HepG2 (cell line): ENCODE data around the gene GRIN3B. TPM values are rescaled to one million over a fixed set of nuclear protein-coding genes. Genes with fewer than 3 reads are reported as not detected.

Experiments used
- ATAD3A ChIP-seq: sonication (generic); formaldehyde crosslinking; IDR thresholded peaks from 2 replicates; pipeline ENCODE4 v1.4.0; 2020; ENCODE audit warnings: missing genetic modification reagents
- KAT8 ChIP-seq: IDR thresholded peaks from 2 replicates; pipeline ENCODE4 v1.6.1; 2016; ENCODE audit warnings: missing genetic modification reagents, missing compliant biosample characterization
- MED8 ChIP-seq: sonication (generic); formaldehyde crosslinking; IDR thresholded peaks from 2 replicates; pipeline ENCODE4 v1.8.1; 2023; ENCODE audit warnings: mild to moderate bottlenecking, missing genetic modification reagents; ENCODE audit not compliant: insufficient replicate concordance
- NCOR1 ChIP-seq: fragments of 200-600 bp; sonication (generic); IDR thresholded peaks from 2 replicates; pipeline ENCODE4 v1.7.0; 2017; ENCODE audit warnings: antibody characterized with exemption, low read length, borderline replicate concordance
- ZNF17 ChIP-seq: sonication (generic); formaldehyde crosslinking; IDR thresholded peaks from 2 replicates; pipeline ENCODE4 v1.5.0; 2020; ENCODE audit warnings: mild to moderate bottlenecking, missing genetic modification reagents
- ZNF335 ChIP-seq: sonication (generic); formaldehyde crosslinking; IDR thresholded peaks from 2 replicates; pipeline ENCODE4 v1.4.0; 2020; ENCODE audit warnings: missing genetic modification reagents
- ZNF383 ChIP-seq: sonication (generic); formaldehyde crosslinking; IDR thresholded peaks from 2 replicates; pipeline ENCODE4 v1.4.0; 2020; ENCODE audit warnings: missing genetic modification reagents, mild to moderate bottlenecking, borderline replicate concordance
- ZNF468 ChIP-seq: sonication (generic); formaldehyde crosslinking; IDR thresholded peaks from 2 replicates; pipeline ENCODE4 v1.8.0; 2022; ENCODE audit warnings: mild to moderate bottlenecking, moderate library complexity, missing genetic modification reagents
- ZNF547 ChIP-seq: sonication (generic); formaldehyde crosslinking; IDR thresholded peaks from 2 replicates; pipeline ENCODE4 v1.5.1; 2020; ENCODE audit warnings: mild to moderate bottlenecking, missing genetic modification reagents
- ZNF556 ChIP-seq: sonication (generic); formaldehyde crosslinking; IDR thresholded peaks from 2 replicates; pipeline ENCODE4 v1.4.0; 2020; ENCODE audit warnings: mild to moderate bottlenecking, missing genetic modification reagents, borderline replicate concordance
- ZNF75D ChIP-seq: sonication (generic); formaldehyde crosslinking; IDR thresholded peaks from 2 replicates; pipeline ENCODE4 v1.8.1; 2023; ENCODE audit warnings: missing genetic modification reagents, mild to moderate bottlenecking, borderline replicate concordance
- ZNF883 ChIP-seq: sonication (generic); formaldehyde crosslinking; IDR thresholded peaks from 2 replicates; pipeline ENCODE4 v1.5.1; 2020; ENCODE audit warnings: mild to moderate bottlenecking, missing genetic modification reagents; ENCODE audit errors: not compliant biosample characterization
- polyA plus RNA-seq, 8 experiments: library from polyadenylated mRNA; depleted of rRNA in 3 of 8; stranded (reverse) in 7 of 8; unstranded in 1 of 8; fragments of >200 nt; fragmentation: Illumina TruSeq in 4 of 8; extraction: Trizol in 4 of 8; gene quantifications; 2 replicates each; pipeline versions ENCODE4 v1.2.1 to v1.2.3, GENCODE V29; 2011 to 2016; ENCODE audit warnings: low read depth in 4 of 8, missing spikeins in 1 of 8, mixed read lengths in 1 of 8; ENCODE audit not compliant: insufficient read depth in 1 of 8
- total RNA-seq, 5 experiments: library from RNA; depleted of rRNA; stranded (reverse); fragments of >200 nt; fragmentation: Illumina TruSeq; extraction: Trizol; gene quantifications; 2 replicates each; pipeline ENCODE4 v1.2.3, GENCODE V29; 2016; ENCODE audit warnings: low read depth in 1 of 5
- TF ChIP-seq, protein P1 (sequence below): sonication (generic); formaldehyde crosslinking; IDR thresholded peaks from 2 replicates; pipeline ENCODE4 v1.4.0; 2020; ENCODE audit warnings: mild to moderate bottlenecking, missing genetic modification reagents
- TF ChIP-seq, protein P2 (sequence below): sonication (generic); formaldehyde crosslinking; IDR thresholded peaks from 2 replicates; pipeline ENCODE4 v1.5.1; 2020; ENCODE audit warnings: mild to moderate bottlenecking, missing genetic modification reagents, borderline replicate concordance
- TF ChIP-seq, protein P3 (sequence below): sonication (generic); formaldehyde crosslinking; IDR thresholded peaks from 2 replicates; pipeline ENCODE4 v1.4.0; 2020; ENCODE audit warnings: mild to moderate bottlenecking, missing genetic modification reagents

Gene GRIN3B
- total and polyA plus RNA-seq, 2 of the 13 experiments (the other 11 are each of a cell fraction or from before 2014, with no cell fraction given) = 0.07 to 0.20 TPM

DNA sequence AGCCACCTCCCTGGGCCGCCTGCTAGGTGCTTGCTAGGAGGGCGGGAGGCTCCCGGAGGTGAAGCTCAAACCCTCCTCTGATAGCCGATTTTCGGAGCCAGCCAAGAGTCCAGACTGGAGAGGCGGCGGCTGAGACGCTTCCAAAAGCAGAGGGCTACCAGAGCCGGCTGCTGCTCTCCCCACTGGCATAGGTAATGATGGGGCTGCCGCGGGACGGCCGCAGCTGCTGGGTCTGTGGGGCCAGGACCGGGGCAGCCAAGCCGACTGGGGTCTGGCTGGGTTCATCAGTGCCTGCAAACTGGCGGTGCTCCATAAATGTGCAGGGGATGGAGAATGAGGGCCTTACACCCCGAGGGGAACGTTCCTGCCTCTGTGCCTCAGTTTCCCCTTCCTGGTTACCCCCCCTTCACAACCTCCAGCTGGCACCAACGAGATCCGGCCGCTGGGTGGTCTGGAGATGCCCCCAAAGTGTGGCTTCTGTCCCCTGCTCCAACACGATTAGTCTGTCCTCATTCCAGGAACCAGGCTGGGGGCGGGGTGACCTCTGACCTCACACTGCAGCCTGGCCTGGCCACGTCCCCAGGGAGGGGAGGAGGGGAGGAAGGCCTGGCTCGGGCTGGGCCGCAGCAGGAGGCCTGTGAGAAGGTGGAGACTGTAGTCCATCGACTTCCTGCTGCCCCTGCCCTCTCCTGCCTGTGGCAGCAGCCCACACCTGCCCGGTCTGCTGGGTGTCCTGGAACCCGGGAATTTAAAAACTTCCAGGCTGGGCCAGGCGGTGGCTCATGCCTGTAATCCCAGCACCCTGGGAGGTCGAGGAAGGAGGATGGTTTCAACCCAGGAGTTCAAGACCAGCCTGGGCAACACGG, 19.9 kb upstream of the GRIN3B start (continued):
- TF ChIP-seq, protein P1, sequence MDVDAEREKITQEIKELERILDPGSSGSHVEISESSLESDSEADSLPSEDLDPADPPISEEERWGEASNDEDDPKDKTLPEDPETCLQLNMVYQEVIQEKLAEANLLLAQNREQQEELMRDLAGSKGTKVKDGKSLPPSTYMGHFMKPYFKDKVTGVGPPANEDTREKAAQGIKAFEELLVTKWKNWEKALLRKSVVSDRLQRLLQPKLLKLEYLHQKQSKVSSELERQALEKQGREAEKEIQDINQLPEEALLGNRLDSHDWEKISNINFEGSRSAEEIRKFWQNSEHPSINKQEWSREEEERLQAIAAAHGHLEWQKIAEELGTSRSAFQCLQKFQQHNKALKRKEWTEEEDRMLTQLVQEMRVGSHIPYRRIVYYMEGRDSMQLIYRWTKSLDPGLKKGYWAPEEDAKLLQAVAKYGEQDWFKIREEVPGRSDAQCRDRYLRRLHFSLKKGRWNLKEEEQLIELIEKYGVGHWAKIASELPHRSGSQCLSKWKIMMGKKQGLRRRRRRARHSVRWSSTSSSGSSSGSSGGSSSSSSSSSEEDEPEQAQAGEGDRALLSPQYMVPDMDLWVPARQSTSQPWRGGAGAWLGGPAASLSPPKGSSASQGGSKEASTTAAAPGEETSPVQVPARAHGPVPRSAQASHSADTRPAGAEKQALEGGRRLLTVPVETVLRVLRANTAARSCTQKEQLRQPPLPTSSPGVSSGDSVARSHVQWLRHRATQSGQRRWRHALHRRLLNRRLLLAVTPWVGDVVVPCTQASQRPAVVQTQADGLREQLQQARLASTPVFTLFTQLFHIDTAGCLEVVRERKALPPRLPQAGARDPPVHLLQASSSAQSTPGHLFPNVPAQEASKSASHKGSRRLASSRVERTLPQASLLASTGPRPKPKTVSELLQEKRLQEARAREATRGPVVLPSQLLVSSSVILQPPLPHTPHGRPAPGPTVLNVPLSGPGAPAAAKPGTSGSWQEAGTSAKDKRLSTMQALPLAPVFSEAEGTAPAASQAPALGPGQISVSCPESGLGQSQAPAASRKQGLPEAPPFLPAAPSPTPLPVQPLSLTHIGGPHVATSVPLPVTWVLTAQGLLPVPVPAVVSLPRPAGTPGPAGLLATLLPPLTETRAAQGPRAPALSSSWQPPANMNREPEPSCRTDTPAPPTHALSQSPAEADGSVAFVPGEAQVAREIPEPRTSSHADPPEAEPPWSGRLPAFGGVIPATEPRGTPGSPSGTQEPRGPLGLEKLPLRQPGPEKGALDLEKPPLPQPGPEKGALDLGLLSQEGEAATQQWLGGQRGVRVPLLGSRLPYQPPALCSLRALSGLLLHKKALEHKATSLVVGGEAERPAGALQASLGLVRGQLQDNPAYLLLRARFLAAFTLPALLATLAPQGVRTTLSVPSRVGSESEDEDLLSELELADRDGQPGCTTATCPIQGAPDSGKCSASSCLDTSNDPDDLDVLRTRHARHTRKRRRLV (CRISPR knock-in tag) = 0 out of 2 replicates have a peak, but pooled peaks have one; percentile 51
- TF ChIP-seq ZNF547 (CRISPR knock-in tag) (no peak), NCOR1 (peak; percentile 29; the same call in 1 of the 2 replicates), ZNF883 (peak; percentile 88), ZNF468 (CRISPR knock-in tag) (no peak), ATAD3A (no peak), KAT8 (CRISPR knock-in tag) (peak; percentile 85), ZNF17 (CRISPR knock-in tag) (0 out of 2 replicates have a peak, but pooled peaks have one; percentile 43), MED8 (CRISPR knock-in tag) (peak; percentile 53), ZNF335 (CRISPR knock-in tag) (0 out of 2 replicates have a peak, but pooled peaks have one; percentile 68), ZNF383 (CRISPR knock-in tag) (no peak), ZNF556 (CRISPR knock-in tag) (peak; percentile 56; the same call in 1 of the 2 replicates), ZNF75D (CRISPR knock-in tag) (no peak)
- TF ChIP-seq, protein P2, sequence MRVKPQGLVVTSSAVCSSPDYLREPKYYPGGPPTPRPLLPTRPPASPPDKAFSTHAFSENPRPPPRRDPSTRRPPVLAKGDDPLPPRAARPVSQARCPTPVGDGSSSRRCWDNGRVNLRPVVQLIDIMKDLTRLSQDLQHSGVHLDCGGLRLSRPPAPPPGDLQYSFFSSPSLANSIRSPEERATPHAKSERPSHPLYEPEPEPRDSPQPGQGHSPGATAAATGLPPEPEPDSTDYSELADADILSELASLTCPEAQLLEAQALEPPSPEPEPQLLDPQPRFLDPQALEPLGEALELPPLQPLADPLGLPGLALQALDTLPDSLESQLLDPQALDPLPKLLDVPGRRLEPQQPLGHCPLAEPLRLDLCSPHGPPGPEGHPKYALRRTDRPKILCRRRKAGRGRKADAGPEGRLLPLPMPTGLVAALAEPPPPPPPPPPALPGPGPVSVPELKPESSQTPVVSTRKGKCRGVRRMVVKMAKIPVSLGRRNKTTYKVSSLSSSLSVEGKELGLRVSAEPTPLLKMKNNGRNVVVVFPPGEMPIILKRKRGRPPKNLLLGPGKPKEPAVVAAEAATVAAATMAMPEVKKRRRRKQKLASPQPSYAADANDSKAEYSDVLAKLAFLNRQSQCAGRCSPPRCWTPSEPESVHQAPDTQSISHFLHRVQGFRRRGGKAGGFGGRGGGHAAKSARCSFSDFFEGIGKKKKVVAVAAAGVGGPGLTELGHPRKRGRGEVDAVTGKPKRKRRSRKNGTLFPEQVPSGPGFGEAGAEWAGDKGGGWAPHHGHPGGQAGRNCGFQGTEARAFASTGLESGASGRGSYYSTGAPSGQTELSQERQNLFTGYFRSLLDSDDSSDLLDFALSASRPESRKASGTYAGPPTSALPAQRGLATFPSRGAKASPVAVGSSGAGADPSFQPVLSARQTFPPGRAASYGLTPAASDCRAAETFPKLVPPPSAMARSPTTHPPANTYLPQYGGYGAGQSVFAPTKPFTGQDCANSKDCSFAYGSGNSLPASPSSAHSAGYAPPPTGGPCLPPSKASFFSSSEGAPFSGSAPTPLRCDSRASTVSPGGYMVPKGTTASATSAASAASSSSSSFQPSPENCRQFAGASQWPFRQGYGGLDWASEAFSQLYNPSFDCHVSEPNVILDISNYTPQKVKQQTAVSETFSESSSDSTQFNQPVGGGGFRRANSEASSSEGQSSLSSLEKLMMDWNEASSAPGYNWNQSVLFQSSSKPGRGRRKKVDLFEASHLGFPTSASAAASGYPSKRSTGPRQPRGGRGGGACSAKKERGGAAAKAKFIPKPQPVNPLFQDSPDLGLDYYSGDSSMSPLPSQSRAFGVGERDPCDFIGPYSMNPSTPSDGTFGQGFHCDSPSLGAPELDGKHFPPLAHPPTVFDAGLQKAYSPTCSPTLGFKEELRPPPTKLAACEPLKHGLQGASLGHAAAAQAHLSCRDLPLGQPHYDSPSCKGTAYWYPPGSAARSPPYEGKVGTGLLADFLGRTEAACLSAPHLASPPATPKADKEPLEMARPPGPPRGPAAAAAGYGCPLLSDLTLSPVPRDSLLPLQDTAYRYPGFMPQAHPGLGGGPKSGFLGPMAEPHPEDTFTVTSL = peak; percentile 53; the same call in 1 of the 2 replicates
- TF ChIP-seq, protein P3, sequence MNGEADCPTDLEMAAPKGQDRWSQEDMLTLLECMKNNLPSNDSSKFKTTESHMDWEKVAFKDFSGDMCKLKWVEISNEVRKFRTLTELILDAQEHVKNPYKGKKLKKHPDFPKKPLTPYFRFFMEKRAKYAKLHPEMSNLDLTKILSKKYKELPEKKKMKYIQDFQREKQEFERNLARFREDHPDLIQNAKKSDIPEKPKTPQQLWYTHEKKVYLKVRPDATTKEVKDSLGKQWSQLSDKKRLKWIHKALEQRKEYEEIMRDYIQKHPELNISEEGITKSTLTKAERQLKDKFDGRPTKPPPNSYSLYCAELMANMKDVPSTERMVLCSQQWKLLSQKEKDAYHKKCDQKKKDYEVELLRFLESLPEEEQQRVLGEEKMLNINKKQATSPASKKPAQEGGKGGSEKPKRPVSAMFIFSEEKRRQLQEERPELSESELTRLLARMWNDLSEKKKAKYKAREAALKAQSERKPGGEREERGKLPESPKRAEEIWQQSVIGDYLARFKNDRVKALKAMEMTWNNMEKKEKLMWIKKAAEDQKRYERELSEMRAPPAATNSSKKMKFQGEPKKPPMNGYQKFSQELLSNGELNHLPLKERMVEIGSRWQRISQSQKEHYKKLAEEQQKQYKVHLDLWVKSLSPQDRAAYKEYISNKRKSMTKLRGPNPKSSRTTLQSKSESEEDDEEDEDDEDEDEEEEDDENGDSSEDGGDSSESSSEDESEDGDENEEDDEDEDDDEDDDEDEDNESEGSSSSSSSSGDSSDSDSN (CRISPR knock-in tag) = peak; percentile 89
